SK-N-SH treated with all-trans-retinoic acid at 6 μM for 48 hours (cell line): ENCODE data around the gene RGS6.

Experiments
- TCF4 ChIP-seq: fragments of 250-450 bp; sonication (Bioruptor Pico); IDR thresholded peaks from 2 replicates; pipeline ENCODE4 v1.8.0; 2021; ENCODE audit warnings: mild to moderate bottlenecking, moderate library complexity, borderline replicate concordance
- ZFP3 ChIP-seq: fragments of 250-450 bp; sonication (Bioruptor Pico); IDR thresholded peaks from 2 replicates; pipeline ENCODE4 v1.5.0; 2020; ENCODE audit warnings: mild to moderate bottlenecking, moderate library complexity
- TF ChIP-seq, protein P1 (sequence below): fragments of 250-450 bp; sonication (Bioruptor Pico); IDR thresholded peaks from 2 replicates; pipeline ENCODE4 v1.5.1; 2020; ENCODE audit warnings: low read depth, mild to moderate bottlenecking, moderate library complexity

DNA sequence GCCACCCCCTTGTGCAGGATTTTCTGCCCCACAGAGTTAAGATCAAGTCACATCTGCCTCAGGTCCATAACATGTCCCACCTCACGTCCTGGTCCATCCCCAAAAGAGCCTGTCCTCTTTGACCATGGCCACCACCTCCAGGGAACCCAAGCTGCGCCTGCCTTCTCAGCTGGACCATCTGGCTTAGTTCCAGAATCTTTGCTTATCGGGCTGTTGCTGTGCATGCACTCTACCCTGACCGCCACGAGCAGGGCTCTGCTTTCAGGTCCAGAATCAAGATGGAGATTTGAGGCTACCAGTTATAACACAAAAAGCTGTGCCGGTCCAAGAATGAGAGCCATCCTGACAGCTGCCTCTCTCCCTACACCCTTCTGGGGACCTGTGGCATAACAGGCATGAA lies 635.0 kb downstream of the RGS6 start:
- TF ChIP-seq ZFP3 (CRISPR knock-in tag), result no peak
- TF ChIP-seq, protein P1, sequence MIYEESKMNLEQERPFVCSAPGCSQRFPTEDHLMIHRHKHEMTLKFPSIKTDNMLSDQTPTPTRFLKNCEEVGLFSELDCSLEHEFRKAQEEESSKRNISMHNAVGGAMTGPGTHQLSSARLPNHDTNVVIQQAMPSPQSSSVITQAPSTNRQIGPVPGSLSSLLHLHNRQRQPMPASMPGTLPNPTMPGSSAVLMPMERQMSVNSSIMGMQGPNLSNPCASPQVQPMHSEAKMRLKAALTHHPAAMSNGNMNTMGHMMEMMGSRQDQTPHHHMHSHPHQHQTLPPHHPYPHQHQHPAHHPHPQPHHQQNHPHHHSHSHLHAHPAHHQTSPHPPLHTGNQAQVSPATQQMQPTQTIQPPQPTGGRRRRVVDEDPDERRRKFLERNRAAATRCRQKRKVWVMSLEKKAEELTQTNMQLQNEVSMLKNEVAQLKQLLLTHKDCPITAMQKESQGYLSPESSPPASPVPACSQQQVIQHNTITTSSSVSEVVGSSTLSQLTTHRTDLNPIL (CRISPR knock-in tag), result no peak
- TF ChIP-seq TCF4 (CRISPR knock-in tag), result no peak
